Stimulated activated naive CD4-positive, alpha-beta T cell (primary cell): Measurements from ENCODE around the gene AQP1.

Experiments used
- DNase-seq, 6 experiments: peaks; one replicate each; lab custom pipeline; 2025; lab: John Stamatoyannopoulos, UW

The AQP1 gene

GRCh38 chr7:30911561-30911969, at the start of gene AQP1:
Gene AQP1 (plus strand): TSS chr7:30911853. CDS start chr7:30911910, 57 bp downstream.
- DNase-seq, result no peak

- no peak for DNase-seq
Measured at GRCh38 chr7:30862995-30863705, 48.5 kb upstream of the AQP1 start.

GRCh38 chr7:30863706-30864035, 48.0 kb upstream of the AQP1 start:
- no peak for DNase-seq

GRCh38 chr7:30864101-30864500, 47.6 kb upstream of the AQP1 start:
- DNase-seq, result no peak

GRCh38 chr7:30865076-30865475, 46.6 kb upstream of the AQP1 start:
- no peak for DNase-seq

- DNase-seq, result no peak
Measured at GRCh38 chr7:30865821-30866220, 45.8 kb upstream of the AQP1 start.

- DNase-seq, result no peak
Measured at GRCh38 chr7:30866939-30867338, 44.7 kb upstream of the AQP1 start.

- no peak for DNase-seq
Measured at GRCh38 chr7:30867483-30867882, 44.2 kb upstream of the AQP1 start.

- DNase-seq, result no peak
Measured at GRCh38 chr7:30869794-30870611, 41.6 kb upstream of the AQP1 start.

- DNase-seq, result no peak
Measured at GRCh38 chr7:30870821-30871518, 40.7 kb upstream of the AQP1 start.

- DNase-seq, result no peak
Measured at GRCh38 chr7:30871655-30872054, 40.0 kb upstream of the AQP1 start.

GRCh38 chr7:30873207-30873606, 38.4 kb upstream of the AQP1 start:
- no peak for DNase-seq

GRCh38 chr7:30873656-30874055, 38.0 kb upstream of the AQP1 start:
- no peak for DNase-seq

- no peak for DNase-seq
Measured at GRCh38 chr7:30874656-30875302, 36.9 kb upstream of the AQP1 start.

GRCh38 chr7:30877015-30877769, 34.5 kb upstream of the AQP1 start:
- DNase-seq, result no peak

- DNase-seq, result no peak
Measured at GRCh38 chr7:30877993-30878392, 33.7 kb upstream of the AQP1 start.

- no peak for DNase-seq
Measured at GRCh38 chr7:30879139-30880124, 32.2 kb upstream of the AQP1 start.

- DNase-seq, result no peak
Measured at GRCh38 chr7:30880125-30880720, 31.4 kb upstream of the AQP1 start.

- no peak for DNase-seq
Measured at GRCh38 chr7:30880941-30881340, 30.7 kb upstream of the AQP1 start.

- no peak for DNase-seq
Measured at GRCh38 chr7:30881448-30881847, 30.2 kb upstream of the AQP1 start.
